Fibroblast of upper back skin (primary cell): Measurements from ENCODE around the gene C16orf92.

Source experiments
- DNase-seq: peaks from one replicate; pipeline ENCODE4 v3.0.0-alpha.2; 2013

Gene C16orf92

GRCh38 chr16:30063278-30063892 lies 40.4 kb downstream of the C16orf92 start:
- DNase-seq = no peak

GRCh38 chr16:30063893-30064728 lies 41.1 kb downstream of the C16orf92 start:
- DNase-seq = peak; percentile 46

GRCh38 chr16:30064729-30065101 lies 41.7 kb downstream of the C16orf92 start:
- DNase-seq = no peak

- peak; percentile 99 for DNase-seq
Observed at GRCh38 chr16:30065102-30065942, 42.3 kb downstream of the C16orf92 start, which contains the start of gene ALDOA. ALDOA (plus strand) TSS chr16:30065760; CDS start chr16:30066898, 1,138 bp downstream.

- DNase-seq = peak; percentile 45
Observed at GRCh38 chr16:30065943-30066760, 43.2 kb downstream of the C16orf92 start.

GRCh38 chr16:30066761-30067583 lies 44.0 kb downstream of the C16orf92 start:
- no peak for DNase-seq

- DNase-seq = no peak
Observed at GRCh38 chr16:30067584-30067916, 44.6 kb downstream of the C16orf92 start.

GRCh38 chr16:30068333-30068732 lies 45.3 kb downstream of the C16orf92 start:
- DNase-seq = no peak

GRCh38 chr16:30068750-30069610 lies 46.0 kb downstream of the C16orf92 start:
- DNase-seq = peak; percentile 29

- no peak for DNase-seq
Observed at GRCh38 chr16:30069611-30070462, 46.8 kb downstream of the C16orf92 start.

GRCh38 chr16:30070490-30070889 lies 47.5 kb downstream of the C16orf92 start:
- DNase-seq = no peak
